Naive thymus-derived CD4-positive, alpha-beta T cell (primary cell): ENCODE data around the gene MGAT4A. TPM values are rescaled to one million over a fixed set of nuclear protein-coding genes. Genes with fewer than 3 reads are reported as not detected.
A peak's percentile ranks its signal among the peaks of the same experiment; 100 is the strongest.
"Not testable (repeated sequence)": the region's sequence is repeated elsewhere in the genome, so short reads cannot be mapped to it uniquely, and the experiment has no call there.

Experiments used
- ATAC-seq: fragments of 150-1000 bp; cut with Tn5 transposase; 2 replicates; pipeline ENCODE4 v1.10.0; 2021; ENCODE audit warnings: mild to moderate bottlenecking, moderate library complexity
- CTCF ChIA-PET: fragments of 350-600 bp; sonication (Branson Sonifier 250); formaldehyde crosslinking; loops from one replicate; lab custom pipeline; 2021; ENCODE audit warnings: antibody characterized with exemption; lab: Charles Lee
- POLR2A ChIA-PET: fragments of 350-600 bp; sonication (Branson Sonifier 250); formaldehyde crosslinking; loops from one replicate; lab custom pipeline; 2021; ENCODE audit warnings: antibody characterized with exemption, inconsistent platforms; lab: Charles Lee
- DNase-seq, 9 donors: peaks; one replicate each; pipeline versions ENCODE4 v3.0.0 to v3.0.0-alpha.2; 2020 to 2022; ENCODE audit warnings: mixed read lengths in 1 of 9
- H3K27ac ChIP-seq: one replicate; pipeline ENCODE4 v1.7.0; 2013; ENCODE audit warnings: mild to moderate bottlenecking, low read depth, low read length, moderate library complexity
- H3K27me3 ChIP-seq, 2 donors: one replicate each; pipeline ENCODE4 v1.7.0; 2013; ENCODE audit warnings: low read length in 2 of 2, mild to moderate bottlenecking in 2 of 2, moderate library complexity in 2 of 2; ENCODE audit not compliant: control insufficient read depth in 2 of 2, insufficient read depth in 2 of 2
- H3K36me3 ChIP-seq, 3 experiments: 1 replicate in 2 of 3; 2 replicates in 1 of 3; pipeline ENCODE4 v1.7.0; 2013; ENCODE audit warnings: low read length in 3 of 3, mild to moderate bottlenecking in 3 of 3, moderate library complexity in 1 of 3; ENCODE audit not compliant: insufficient read depth in 3 of 3, control insufficient read depth in 2 of 3
- H3K4me1 ChIP-seq, 2 donors: one replicate each; pipeline ENCODE4 v1.7.0; 2013; ENCODE audit warnings: low read length in 2 of 2, mild to moderate bottlenecking in 2 of 2, moderate library complexity in 1 of 2; ENCODE audit not compliant: control insufficient read depth in 2 of 2, insufficient read depth in 2 of 2
- H3K4me3 ChIP-seq: 2 replicates; pipeline ENCODE4 v1.7.0; 2013; ENCODE audit warnings: mild to moderate bottlenecking, low read length
- H3K9me3 ChIP-seq, 3 experiments: 1 replicate in 2 of 3; 2 replicates in 1 of 3; pipeline ENCODE4 v1.7.0; 2013; ENCODE audit warnings: low read length in 3 of 3; ENCODE audit not compliant: control insufficient read depth in 2 of 3
- H3K27ac Mint-ChIP-seq, 9 donors: one replicate each; pipeline ENCODE4 v1.8.0; 2020 to 2022; ENCODE audit warnings: mixed read lengths in 9 of 9, mild to moderate bottlenecking in 8 of 9, moderate library complexity in 5 of 9, inconsistent platforms in 2 of 9
- H3K27me3 Mint-ChIP-seq, 5 donors: one replicate each; pipeline ENCODE4 v1.8.0; 2021 to 2022; ENCODE audit warnings: mixed read lengths in 5 of 5, mild to moderate bottlenecking in 1 of 5
- H3K36me3 Mint-ChIP-seq, 5 donors: one replicate each; pipeline ENCODE4 v1.8.0; 2020 to 2022; ENCODE audit warnings: mixed read lengths in 5 of 5, mild to moderate bottlenecking in 3 of 5, inconsistent platforms in 1 of 5
- H3K4me1 Mint-ChIP-seq, 7 donors: one replicate each; pipeline ENCODE4 v1.8.0; 2020 to 2022; ENCODE audit warnings: mixed read lengths in 7 of 7, mild to moderate bottlenecking in 3 of 7, inconsistent platforms in 1 of 7
- H3K4me3 Mint-ChIP-seq, 10 donors: one replicate each; pipeline ENCODE4 v1.8.0; 2020 to 2022; ENCODE audit warnings: mild to moderate bottlenecking in 10 of 10, mixed read lengths in 10 of 10, moderate library complexity in 6 of 10, inconsistent platforms in 2 of 10
- H3K9me3 Mint-ChIP-seq, 11 donors: one replicate each; pipeline ENCODE4 v1.8.0; 2020 to 2022; ENCODE audit warnings: mixed read lengths in 11 of 11, mild to moderate bottlenecking in 4 of 11, inconsistent platforms in 1 of 11, moderate library complexity in 1 of 11
- intact Hi-C, 2 donors: fragments of 100-400 bp; cut with micrococcal nuclease; formaldehyde crosslinking; loops; one replicate each; pipeline ENCODE4 v1.15.1; 2023
- polyA plus RNA-seq, 2 donors: library from polyadenylated mRNA; unstranded; fragments of 300-500 nt; fragmentation: Illumina TruSeq; gene quantifications; one replicate each; pipeline ENCODE4 v1.2.3, GENCODE V29; 2021
- total RNA-seq, 6 experiments: library from RNA in 5 of 6; stranded (reverse) in 5 of 6; gene quantifications; 1 replicate in 5 of 6; 2 replicates in 1 of 6; pipeline ENCODE4 v1.2.3 and lab custom pipeline; 2021 to 2026

MGAT4A gene
- total and polyA plus RNA-seq, 7 experiments from 2014 or later, result 125 to 349 (median 262) TPM

- H3K36me3 ChIP-seq, result no peaks in the 10 kb centered on the region
- ATAC-seq (no peak), DNase-seq (peak in 5 of 9 donors; percentile 50 to 58 (median 55))
- no peak overlapping the region for H3K4me3 ChIP-seq
- intact Hi-C loops, result no loop called here
- ChIA-PET POLR2A (interaction anchor here (0.7 to 7.6 kb wide), 7 partner anchors 12 to 103 kb away, joined by 3 to 310 read pairs (median 3); partner anchors contain the start of gene MGAT4A), CTCF (interaction anchor here (1.1 to 4.4 kb wide), 3 partner anchors 12 to 110 kb away, joined by 3 to 17 read pairs (median 5); no protein-coding TSS in a partner anchor)
- Mint-ChIP-seq H3K4me3 (peak overlapping the region; percentile 38 to 98 (median 64)), H3K36me3 (peaks cover 0 to 19% (median 0%) of the 10 kb centered on the region in 5 donors), H3K4me1 (peaks cover 55 to 91% (median 71%) of the 10 kb centered on the region in 7 donors), H3K27me3 (no peaks in the 10 kb centered on the region), H3K9me3 (peaks cover 0 to 4% (median 0%) of the 10 kb centered on the region in 11 donors), H3K27ac (peak overlapping the region; percentile 76 to 100 (median 97))
- peak overlapping the region; percentile 70 for H3K27ac ChIP-seq
- no peaks in the 10 kb centered on the region for H3K9me3 ChIP-seq
- H3K4me1 ChIP-seq, result peaks cover 45 to 70% of the 10 kb centered on the region in 2 donors
- no peaks in the 10 kb centered on the region for H3K27me3 ChIP-seq
These were observed 28.4 kb upstream of the MGAT4A start for GRCh38 chr2:98759338-98759737.

GRCh38 chr2:98757904-98758421, 27.0 kb upstream of the MGAT4A start:
- DNase-seq, result peak in 8 of 9 donors; percentile 46 to 79 (median 74)
- Histone ChIP-seq H3K27ac (peak overlapping the region; percentile 70), H3K9me3 (no peaks in the 10 kb centered on the region), H3K36me3 (no peaks in the 10 kb centered on the region), H3K27me3 (no peaks in the 10 kb centered on the region), H3K4me3 (peak overlapping the region; percentile 46), H3K4me1 (peaks cover 45 to 70% of the 10 kb centered on the region in 2 donors)
- H3K4me3 Mint-ChIP-seq, result peak overlapping the region; percentile 79 to 98 (median 85)
- peak; percentile 89 for ATAC-seq
- peaks cover 0 to 21% (median 0%) of the 10 kb centered on the region in 5 donors for H3K36me3 Mint-ChIP-seq
- ChIA-PET CTCF (interaction anchor here (0.7 to 4.4 kb wide), 8 partner anchors 9 to 89 kb away, joined by 3 to 17 read pairs (median 6); no protein-coding TSS in a partner anchor), POLR2A (interaction anchor here (0.7 to 7.6 kb wide), 12 partner anchors 8 to 320 kb away, joined by 3 to 310 read pairs (median 4); partner anchors contain the start of gene MGAT4A)
- H3K27me3 Mint-ChIP-seq, result no peaks in the 10 kb centered on the region
- peaks cover 0 to 4% (median 0%) of the 10 kb centered on the region in 11 donors for H3K9me3 Mint-ChIP-seq
- intact Hi-C loops, result loop anchor here (1.0 kb wide), 3 partner anchors 13 to 27 kb away; partner anchors contain the start of gene MGAT4A (in 1 of the 2)
- H3K4me1 Mint-ChIP-seq, result peaks cover 56 to 97% (median 80%) of the 10 kb centered on the region in 7 donors
- H3K27ac Mint-ChIP-seq, result peak overlapping the region; percentile 91 to 100 (median 97)

- ATAC-seq (no peak), DNase-seq (no peak)
- Mint-ChIP-seq H3K36me3 (peaks cover 0 to 28% (median 0%) of the 10 kb centered on the region in 5 donors), H3K4me1 (peaks cover 30 to 71% (median 64%) of the 10 kb centered on the region in 7 donors), H3K4me3 (no peak overlapping the region), H3K27me3 (no peaks in the 10 kb centered on the region), H3K27ac (peak overlapping the region in 4 of 9 donors; percentile 32 to 88 (median 38)), H3K9me3 (peaks cover 0 to 8% (median 0%) of the 10 kb centered on the region in 11 donors)
- intact Hi-C loops, result no loop called here
- Histone ChIP-seq H3K9me3 (no peaks in the 10 kb centered on the region), H3K36me3 (no peaks in the 10 kb centered on the region), H3K4me3 (no peak overlapping the region), H3K4me1 (peaks cover 20 to 36% of the 10 kb centered on the region in 2 donors), H3K27ac (no peak overlapping the region), H3K27me3 (no peaks in the 10 kb centered on the region)
- POLR2A ChIA-PET, result interaction anchor here (0.9 to 1.3 kb wide), 4 partner anchors 10 to 22 kb away, joined by 3 to 4 read pairs (median 3); partner anchors contain the start of gene MGAT4A
- CTCF ChIA-PET, result no interaction called here
These were observed 22.9 kb upstream of the MGAT4A start for GRCh38 chr2:98753801-98754200.

GRCh38 chr2:98752711-98753110, 21.8 kb upstream of the MGAT4A start:
- Mint-ChIP-seq H3K4me3 (peak overlapping the region in 1 of 10 donors; percentile 11), H3K36me3 (peaks cover 0 to 27% (median 0%) of the 10 kb centered on the region in 5 donors), H3K27ac (peak overlapping the region in 1 of 9 donors; percentile 7), H3K4me1 (peaks cover 26 to 71% (median 63%) of the 10 kb centered on the region in 7 donors)
- H3K27me3 ChIP-seq, ATAC-seq, H3K27me3 Mint-ChIP-seq, H3K9me3 ChIP-seq, H3K36me3 ChIP-seq, intact Hi-C loops, H3K27ac ChIP-seq, DNase-seq, H3K4me3 ChIP-seq, H3K9me3 Mint-ChIP-seq: not testable (repeated sequence)
- ChIA-PET CTCF (interaction anchor here (1.2 kb wide), 1 partner anchor 24 kb away, joined by 3 read pairs; no protein-coding TSS in a partner anchor), POLR2A (interaction anchor here (0.6 to 2.7 kb wide), 5 partner anchors 9 to 22 kb away, joined by 3 to 12 read pairs (median 4); no protein-coding TSS in a partner anchor)
- peaks cover 11 to 30% of the 10 kb centered on the region in 2 donors for H3K4me1 ChIP-seq

- ATAC-seq, result no peak
- H3K27ac Mint-ChIP-seq, result peak overlapping the region in 1 of 9 donors; percentile 44
- peaks cover 22 to 66% (median 57%) of the 10 kb centered on the region in 7 donors for H3K4me1 Mint-ChIP-seq
- ChIA-PET POLR2A (interaction anchor here (0.9 to 2.7 kb wide), 3 partner anchors 13 to 82 kb away, joined by 3 to 12 read pairs (median 5); no protein-coding TSS in a partner anchor), CTCF (no interaction called here)
- Histone ChIP-seq H3K4me1 (peaks cover 4 to 25% of the 10 kb centered on the region in 2 donors), H3K9me3 (no peaks in the 10 kb centered on the region), H3K27ac (no peak overlapping the region), H3K27me3 (no peaks in the 10 kb centered on the region), H3K4me3 (no peak overlapping the region), H3K36me3 (no peaks in the 10 kb centered on the region)
- peaks cover 0 to 24% (median 0%) of the 10 kb centered on the region in 5 donors for H3K36me3 Mint-ChIP-seq
- peaks cover 0 to 8% (median 0%) of the 10 kb centered on the region in 11 donors for H3K9me3 Mint-ChIP-seq
- H3K4me3 Mint-ChIP-seq, result no peak overlapping the region
- intact Hi-C loops, result no loop called here
- no peak for DNase-seq
- no peaks in the 10 kb centered on the region for H3K27me3 Mint-ChIP-seq
These were observed 20.8 kb upstream of the MGAT4A start for GRCh38 chr2:98751748-98752147.

GRCh38 chr2:98750593-98751282, 19.8 kb upstream of the MGAT4A start:
- Mint-ChIP-seq H3K4me1 (peaks cover 22 to 65% (median 61%) of the 10 kb centered on the region in 7 donors), H3K9me3 (peaks cover 0 to 8% (median 0%) of the 10 kb centered on the region in 11 donors), H3K4me3 (no peak overlapping the region), H3K36me3 (peaks cover 0 to 24% (median 0%) of the 10 kb centered on the region in 5 donors), H3K27ac (peak overlapping the region in 1 of 9 donors; percentile 44), H3K27me3 (no peaks in the 10 kb centered on the region)
- no peaks in the 10 kb centered on the region for H3K36me3 ChIP-seq
- H3K27ac ChIP-seq, result no peak overlapping the region
- CTCF ChIA-PET, result no interaction called here
- H3K9me3 ChIP-seq, result no peaks in the 10 kb centered on the region
- POLR2A ChIA-PET, result interaction anchor here (0.7 to 2.7 kb wide), 6 partner anchors 9 to 87 kb away, joined by 3 to 12 read pairs (median 3); no protein-coding TSS in a partner anchor
- H3K27me3 ChIP-seq, result no peaks in the 10 kb centered on the region
- DNase-seq (no peak), ATAC-seq (no peak)
- peaks cover 4 to 16% of the 10 kb centered on the region in 2 donors for H3K4me1 ChIP-seq
- intact Hi-C loops, result no loop called here
- no peak overlapping the region for H3K4me3 ChIP-seq
